Left hindlimb (tissue), 1 donor: Measurements from ENCODE around the gene TMEM209.
"Not testable (repeated sequence)": the region's sequence is repeated elsewhere in the genome, so short reads cannot be mapped to it uniquely, and the experiment has no call there.

Source experiments
- DNase-seq: peaks from one replicate; pipeline ENCODE4 v3.0.0-alpha.2; 2018

TMEM209 gene

GRCh38 chr7:130216750-130217149, 11.5 kb upstream of the TMEM209 start:
- DNase-seq = no peak

GRCh38 chr7:130216025-130216424, 10.8 kb upstream of the TMEM209 start:
- no peak for DNase-seq

- DNase-seq = no peak
Measured at GRCh38 chr7:130213828-130214227, 8.6 kb upstream of the TMEM209 start.

- no peak for DNase-seq
Measured at GRCh38 chr7:130210181-130210935, 5.2 kb upstream of the TMEM209 start.

GRCh38 chr7:130208516-130208915, 3.3 kb upstream of the TMEM209 start:
- DNase-seq = no peak

- no peak for DNase-seq
Measured at GRCh38 chr7:130207642-130208041, 2.4 kb upstream of the TMEM209 start, which contains the start of gene SSMEM1. Gene SSMEM1 (plus strand): TSS chr7:130207860. CDS start chr7:130207911, 51 bp downstream.

GRCh38 chr7:130207033-130207432, 1.8 kb upstream of the TMEM209 start:
- no peak for DNase-seq

GRCh38 chr7:130201796-130202195, 3.4 kb downstream of the TMEM209 start:
- DNase-seq = no peak

GRCh38 chr7:130197094-130197493, 8.1 kb downstream of the TMEM209 start:
- no peak for DNase-seq

GRCh38 chr7:130196476-130196875, 8.7 kb downstream of the TMEM209 start:
- no peak for DNase-seq

- DNase-seq = no peak
Measured at GRCh38 chr7:130195396-130195795, 9.8 kb downstream of the TMEM209 start.

- DNase-seq = no peak
Measured at GRCh38 chr7:130191791-130192190, 13.4 kb downstream of the TMEM209 start.

- DNase-seq = no peak
Measured at GRCh38 chr7:130189343-130189742, 15.9 kb downstream of the TMEM209 start.

- DNase-seq = no peak
Measured at GRCh38 chr7:130187360-130187759, 17.8 kb downstream of the TMEM209 start.

GRCh38 chr7:130184349-130184748, 20.9 kb downstream of the TMEM209 start:
- DNase-seq = not testable (repeated sequence)

- no peak for DNase-seq
Measured at GRCh38 chr7:130182990-130183389, 22.2 kb downstream of the TMEM209 start.

- no peak for DNase-seq
Measured at GRCh38 chr7:130181263-130181605, 24.0 kb downstream of the TMEM209 start.

GRCh38 chr7:130180571-130181262, 24.5 kb downstream of the TMEM209 start:
- no peak for DNase-seq

- DNase-seq = no peak
Measured at GRCh38 chr7:130179631-130180030, 25.6 kb downstream of the TMEM209 start.

- no peak for DNase-seq
Measured at GRCh38 chr7:130178251-130178650, 27.0 kb downstream of the TMEM209 start.

GRCh38 chr7:130174237-130174959, 30.8 kb downstream of the TMEM209 start:
- DNase-seq = no peak

GRCh38 chr7:130162196-130162595, 43.0 kb downstream of the TMEM209 start:
- no peak for DNase-seq

GRCh38 chr7:130160455-130160854, 44.8 kb downstream of the TMEM209 start:
- no peak for DNase-seq

GRCh38 chr7:130160023-130160422, 45.2 kb downstream of the TMEM209 start:
- DNase-seq = no peak
